HG03159 (cell line): ENCODE measurements around the gene PPP1R14D.
A peak's percentile ranks its signal among the peaks of the same experiment; 100 is the strongest.
"Not testable (repeated sequence)": the region's sequence is repeated elsewhere in the genome, so short reads cannot be mapped to it uniquely, and the experiment has no call there.

Experiments
- ATAC-seq: cut with Tn5 transposase; IDR thresholded peaks from one replicate; pipeline ENCODE4 v1.9.1; 2021; ENCODE audit warnings: mild to moderate bottlenecking, moderate library complexity; ENCODE audit not compliant: unreplicated experiment

Gene PPP1R14D, protein sequence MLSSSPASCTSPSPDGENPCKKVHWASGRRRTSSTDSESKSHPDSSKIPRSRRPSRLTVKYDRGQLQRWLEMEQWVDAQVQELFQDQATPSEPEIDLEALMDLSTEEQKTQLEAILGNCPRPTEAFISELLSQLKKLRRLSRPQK

DNA sequence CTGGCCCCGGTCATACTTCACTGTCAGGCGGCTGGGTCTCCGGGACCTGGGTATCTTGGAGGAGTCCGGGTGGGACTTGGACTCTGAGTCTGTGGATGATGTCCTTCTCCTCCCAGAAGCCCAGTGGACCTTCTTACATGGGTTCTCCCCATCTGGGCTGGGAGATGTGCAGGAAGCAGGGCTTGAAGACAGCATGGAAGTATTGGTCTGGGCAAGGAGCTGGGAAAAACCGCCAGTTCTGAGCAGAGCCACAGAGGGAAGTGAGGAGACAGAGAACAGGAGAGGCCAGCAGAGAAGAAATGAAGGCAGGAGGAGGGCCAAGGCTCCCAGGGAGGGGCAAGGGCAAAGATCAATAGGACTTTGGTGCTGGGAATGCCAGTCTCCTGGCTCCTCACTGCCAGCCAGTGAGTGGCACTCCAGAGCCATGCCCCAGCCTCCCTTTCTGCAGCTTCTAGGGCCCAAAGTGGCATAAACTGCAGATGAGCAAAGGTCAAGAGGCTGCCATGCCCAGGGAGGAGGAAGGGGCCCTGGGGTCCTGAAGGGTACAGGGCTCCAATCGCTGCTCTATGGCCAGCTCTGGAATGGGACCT, at the start of gene PPP1R14D:
Gene PPP1R14D (minus strand): TSS at position 262 of the 590 bp plus-strand sequence. CDS start 67 bp downstream, at position 195.
- ATAC-seq = no peak

DNA sequence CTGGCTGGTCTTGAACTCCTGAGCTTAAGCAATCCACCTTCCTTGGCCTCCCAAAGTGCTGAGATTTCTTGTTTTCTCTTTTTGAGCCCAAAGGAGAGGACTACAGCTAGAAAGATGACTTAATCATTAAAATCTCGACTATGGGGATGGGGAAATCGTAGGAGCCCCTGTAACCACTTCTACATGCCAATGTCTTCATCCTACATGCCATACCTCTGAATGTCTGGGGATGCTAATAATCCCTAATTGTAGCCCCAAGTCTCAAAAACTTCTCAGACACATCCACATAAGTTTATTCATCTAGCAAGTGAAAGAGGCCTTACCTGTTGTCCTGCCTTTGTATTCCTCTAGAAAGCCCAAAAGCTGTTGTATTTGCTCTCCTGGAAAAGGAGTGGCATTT, 49.2 kb upstream of the PPP1R14D start:
- ATAC-seq = no peak

DNA sequence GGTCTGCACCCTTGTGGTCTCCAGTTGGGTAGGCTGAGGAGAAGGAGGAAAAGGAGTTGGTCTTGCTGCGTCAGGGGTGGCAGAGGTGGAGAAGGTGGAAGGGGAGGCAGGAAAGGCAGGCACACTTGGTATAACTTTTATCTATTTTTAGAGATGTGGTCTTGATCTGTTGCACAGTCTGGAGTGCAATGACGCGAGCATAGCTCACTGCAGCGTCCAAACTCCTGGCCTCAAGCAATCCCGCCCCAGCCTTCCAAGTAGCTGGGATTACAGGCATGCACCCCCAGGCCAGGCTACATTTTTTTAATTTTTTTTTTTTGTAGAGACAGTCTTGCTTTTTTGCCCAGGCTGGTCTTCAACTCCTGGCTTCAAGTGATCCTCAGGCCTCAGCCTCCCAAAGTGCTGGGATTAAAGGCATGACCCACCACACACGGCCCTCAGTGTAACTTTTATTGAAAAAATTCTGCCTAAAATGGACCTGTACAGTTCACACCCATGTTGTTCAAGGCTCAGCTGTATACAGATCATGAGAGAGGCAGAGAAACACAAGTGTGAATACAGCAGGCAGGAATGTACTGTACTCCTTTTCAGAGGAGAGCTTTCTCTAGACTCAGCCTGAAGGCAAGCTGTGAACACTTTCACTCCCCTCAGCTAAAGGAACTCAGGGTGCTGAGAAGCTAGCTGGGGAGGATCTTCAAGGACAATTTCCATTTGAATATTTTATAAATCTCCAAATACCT, 47.7 kb upstream of the PPP1R14D start:
- ATAC-seq = no peak

DNA sequence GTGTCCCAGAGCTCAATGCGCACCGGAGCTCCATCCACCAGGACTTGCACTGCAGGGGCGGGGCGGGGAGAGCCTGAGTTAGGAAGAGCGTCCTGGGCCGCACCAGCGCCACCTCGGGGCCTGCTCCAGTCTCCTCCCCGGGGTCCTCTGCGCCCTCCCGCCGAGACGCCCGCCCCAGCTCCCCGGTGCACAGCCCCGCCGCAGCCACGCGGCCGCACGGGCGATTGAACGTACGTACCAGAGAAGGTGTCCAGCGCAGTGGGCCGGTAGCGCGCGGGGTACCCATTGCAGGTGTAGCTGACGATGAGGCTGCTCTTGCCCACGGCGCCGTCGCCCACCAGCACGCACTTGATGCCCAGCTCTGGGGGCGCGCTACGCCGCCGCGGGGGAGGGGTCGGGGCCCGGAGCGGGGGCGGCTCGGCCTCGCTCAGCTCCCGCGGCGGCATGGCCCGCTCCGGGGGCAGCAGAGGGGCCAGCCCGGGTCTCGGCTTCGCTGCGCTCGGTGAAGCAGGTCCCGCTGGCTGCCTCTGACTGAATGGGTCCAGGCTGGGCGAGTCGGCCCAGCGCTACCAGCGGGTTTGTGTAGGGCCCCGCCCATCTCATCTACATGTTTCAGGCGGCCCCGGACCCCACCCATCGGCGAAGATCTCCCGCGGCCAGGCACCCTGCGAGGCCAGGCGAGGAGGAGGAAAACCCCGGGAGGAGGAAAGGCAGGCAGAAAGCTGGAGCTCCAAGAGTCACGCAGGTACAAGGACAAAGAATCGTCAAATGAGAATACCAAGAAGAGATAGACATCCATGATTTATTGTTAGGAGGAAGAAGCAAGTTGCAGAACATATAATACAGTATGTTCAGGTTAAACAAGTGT, 45.4 kb upstream of the PPP1R14D start, which contains the start of gene RHOV:
Gene RHOV (minus strand): TSS at position 541 of the 868 bp plus-strand sequence. CDS start 95 bp downstream, at position 446.
- peak; percentile 49 for ATAC-seq

DNA sequence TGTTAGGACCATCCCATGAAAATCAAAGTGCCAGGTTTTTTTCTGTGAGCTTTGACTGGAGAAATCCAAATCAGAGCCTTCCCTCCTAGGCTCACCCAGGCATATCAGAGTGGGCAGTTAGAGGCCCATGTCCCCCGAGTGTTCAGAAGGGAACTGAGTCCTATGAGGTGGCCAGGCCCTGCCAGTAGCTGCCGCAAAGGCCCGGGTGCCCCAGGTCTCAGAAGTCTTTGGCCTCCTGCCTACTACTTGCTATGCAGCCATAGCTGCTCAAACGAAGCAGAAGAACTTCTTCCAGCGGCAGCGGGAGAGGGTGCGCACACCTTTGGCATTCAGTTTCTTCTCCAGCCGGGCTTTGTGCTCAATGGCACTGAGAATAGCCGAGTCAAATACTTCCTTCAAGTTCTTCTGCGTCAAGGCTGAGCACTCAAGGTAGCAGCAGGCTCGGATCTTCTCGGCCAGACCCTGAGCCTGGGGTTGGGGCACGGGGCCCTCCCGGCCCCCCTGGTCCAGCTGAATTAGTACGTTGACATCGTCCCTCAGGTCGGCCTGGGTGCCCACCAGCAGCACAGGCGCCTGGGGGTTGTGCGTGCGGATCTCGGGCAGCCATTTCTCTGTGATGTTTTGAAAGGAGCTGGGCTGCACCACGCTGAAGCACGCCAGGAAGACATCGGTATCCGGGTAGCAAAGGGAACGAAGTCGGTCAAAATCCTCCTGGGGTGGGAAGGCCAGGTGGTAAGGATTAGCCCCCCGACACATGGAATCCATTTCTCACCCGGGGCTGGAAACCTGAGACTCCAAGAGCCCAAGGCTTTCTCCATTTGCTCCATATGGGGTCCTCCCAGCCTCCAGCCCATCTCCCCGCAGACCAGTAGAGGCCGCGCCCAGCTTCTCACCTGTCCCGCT, 44.5 kb upstream of the PPP1R14D start:
- no peak for ATAC-seq

DNA sequence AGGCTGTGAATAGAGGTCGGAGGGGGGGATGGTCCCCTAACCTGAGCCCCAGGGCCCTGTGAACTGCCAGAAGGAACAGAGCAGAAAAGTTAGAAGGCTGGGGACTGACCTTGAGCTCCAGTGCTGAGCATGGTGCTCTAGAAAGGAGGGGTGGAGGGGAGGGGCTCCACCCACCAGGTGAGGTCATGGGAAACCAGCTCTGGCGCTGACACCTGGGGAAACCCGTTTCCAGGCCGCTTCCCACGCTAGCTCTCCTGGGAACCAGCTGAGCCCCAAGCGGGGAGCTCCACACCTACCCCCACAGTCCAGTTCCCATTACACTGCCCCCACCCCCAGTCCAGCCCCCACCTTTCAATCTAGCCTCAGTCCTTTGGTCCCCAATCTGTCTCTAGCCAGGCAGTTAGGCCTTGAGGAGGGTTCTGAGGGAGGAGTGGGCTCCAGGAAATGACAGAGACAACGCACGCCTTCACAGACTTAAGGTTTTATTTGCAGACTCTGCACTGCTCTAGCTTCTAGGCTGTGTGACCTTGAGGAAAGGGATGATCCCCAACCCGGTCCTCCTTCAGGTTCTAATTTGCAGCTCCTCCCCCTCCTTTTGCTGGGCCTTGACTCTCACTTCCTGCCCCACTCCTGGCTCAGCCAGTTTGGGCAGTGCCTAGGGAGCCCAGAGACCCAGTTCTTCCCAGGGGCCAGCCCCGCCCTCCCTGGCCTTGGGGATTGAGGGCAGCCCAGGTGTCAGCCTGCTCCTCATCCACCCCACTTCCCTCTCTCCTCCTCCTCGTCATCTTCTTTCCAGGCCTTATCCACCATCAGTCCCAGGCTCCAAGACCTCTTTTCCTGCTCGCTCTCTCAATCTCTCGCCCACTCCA, 43.5 kb upstream of the PPP1R14D start:
- no peak for ATAC-seq

DNA sequence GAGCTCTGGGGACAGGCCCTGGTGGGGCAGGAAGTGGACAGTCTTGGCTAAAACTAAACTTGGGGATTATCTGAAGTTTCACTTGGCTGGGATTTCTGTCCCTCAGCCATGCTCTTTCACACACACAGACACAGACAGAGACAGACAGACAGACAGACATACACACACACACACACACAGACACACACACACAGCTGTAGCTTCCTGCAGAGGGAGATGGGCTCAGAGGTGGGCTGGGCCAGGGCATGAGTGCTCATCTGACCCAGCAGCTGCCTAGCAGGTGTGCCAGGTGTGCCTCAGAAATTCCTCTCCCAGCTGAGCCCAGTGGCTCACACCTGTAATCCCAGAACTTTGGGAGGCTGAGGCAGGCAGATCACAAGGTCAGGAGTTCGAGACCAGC, 42.2 kb upstream of the PPP1R14D start:
- ATAC-seq = no peak

DNA sequence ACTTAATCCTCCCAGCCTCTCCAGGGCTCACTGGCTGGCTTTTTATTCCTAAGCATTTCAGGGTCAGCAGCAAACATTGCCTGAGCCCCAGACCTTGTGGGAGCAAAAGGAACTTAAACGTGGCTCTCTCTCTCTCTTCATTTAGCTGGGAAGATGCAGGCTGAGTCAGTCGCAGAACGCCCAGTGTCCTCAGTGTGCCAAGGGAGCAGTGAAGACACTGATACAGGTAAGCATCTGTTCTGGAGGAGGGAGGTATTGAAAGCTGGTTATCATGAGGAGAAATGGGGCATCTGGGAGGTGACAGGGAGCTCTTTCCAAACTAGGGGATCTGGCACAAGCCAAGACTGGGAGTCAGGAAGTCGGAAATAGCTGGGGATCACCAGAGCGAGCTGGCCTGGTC, 41.2 kb upstream of the PPP1R14D start:
- no peak for ATAC-seq

DNA sequence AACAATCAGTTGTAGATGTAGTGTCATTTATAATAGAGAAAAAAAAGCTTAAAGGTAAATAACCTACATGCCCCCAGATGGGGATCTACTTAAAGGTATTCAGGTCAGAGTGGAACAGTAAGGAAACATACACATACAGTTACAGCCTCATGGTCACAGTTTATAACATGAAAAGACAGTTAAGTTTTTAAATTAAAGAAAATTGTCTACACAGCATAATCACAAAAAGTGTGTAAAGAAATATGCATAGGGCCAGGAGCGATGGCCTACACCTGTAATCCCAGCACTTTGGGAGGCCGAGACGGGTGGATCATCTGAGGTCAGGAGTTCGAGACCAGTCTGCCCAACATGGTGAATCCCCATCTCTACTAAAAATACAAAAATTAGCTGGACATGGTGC, 38.7 kb upstream of the PPP1R14D start:
- no peak for ATAC-seq

DNA sequence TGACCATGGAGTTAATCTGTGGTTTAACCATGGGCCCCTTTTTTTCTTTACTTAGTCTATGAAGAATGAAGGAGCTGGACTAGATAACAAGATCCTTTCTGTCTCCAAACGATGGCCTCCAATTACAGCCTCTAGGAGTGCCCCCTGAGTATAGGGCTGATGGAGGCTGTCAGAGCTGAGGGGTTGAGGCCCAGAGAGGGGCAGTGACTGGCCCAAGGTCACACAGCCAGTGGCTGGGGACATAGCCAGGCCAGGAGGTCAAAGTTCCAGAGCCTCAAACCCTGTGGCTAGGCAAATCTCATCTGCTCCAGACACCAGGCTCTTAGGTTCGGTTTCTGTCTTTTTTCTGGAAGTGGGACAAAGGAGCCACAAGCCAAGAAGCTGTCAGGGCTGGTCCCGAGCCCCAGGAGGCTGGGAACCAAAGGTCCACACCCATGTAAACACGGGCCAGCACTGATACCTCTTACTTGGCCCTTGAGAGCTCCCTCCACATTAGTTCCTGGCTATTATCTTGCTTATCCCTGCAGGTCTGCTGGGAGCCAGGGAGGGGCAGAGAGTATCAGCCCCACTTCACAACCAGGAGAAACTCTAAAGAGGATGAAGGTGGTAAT, 35.3 kb upstream of the PPP1R14D start:
- ATAC-seq = no peak

DNA sequence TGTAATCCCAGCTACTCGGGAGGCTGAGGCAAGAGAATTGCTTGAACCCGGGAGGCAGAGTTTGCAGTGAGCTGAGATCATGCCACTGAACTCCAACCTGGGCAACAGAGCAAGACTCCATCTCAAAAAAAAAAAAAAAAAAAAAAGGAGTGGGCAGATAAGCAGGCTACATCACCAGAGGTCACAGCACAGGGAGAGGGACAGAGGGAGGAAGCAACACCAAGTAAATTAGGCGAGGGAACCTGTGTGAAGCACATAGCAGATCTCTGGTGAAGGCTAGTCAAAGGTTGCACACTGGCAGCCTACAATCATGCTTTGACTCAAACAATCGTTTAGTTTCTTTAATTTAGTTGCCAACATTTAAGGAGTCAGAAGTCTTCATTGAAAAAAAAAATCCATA, 32.6 kb upstream of the PPP1R14D start:
- ATAC-seq = not testable (repeated sequence)

DNA sequence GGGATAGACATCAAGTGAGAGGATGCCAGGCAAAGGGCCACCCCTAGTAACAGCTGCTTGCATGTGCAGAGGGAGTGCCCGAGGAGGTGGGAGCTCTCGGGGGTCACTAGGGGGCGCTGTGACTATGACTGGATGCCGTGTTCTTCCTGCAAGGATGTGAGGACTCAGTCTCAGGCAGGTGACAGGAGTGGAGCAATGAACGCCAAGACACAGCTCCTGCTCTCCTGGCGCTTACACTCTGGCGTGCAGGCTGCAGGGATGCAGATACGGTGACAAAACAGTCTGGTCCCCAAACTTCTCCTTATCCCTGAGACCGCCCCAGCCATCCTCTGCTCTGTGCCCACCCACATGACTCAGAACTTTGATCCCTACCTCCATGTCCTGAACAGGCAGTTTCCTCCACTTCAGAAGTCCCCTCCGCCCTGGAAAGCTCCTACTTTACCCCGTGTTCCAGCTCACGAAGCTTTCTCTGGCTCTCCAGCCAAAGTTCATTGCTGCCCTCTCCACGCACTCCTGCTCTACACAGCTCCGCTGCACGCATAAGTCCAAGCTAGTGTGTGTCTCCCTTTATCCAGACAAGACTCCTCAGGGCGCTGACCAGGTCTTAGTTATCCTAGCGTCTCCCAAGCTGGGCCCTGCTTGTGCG, 30.8 kb upstream of the PPP1R14D start:
- ATAC-seq = no peak

DNA sequence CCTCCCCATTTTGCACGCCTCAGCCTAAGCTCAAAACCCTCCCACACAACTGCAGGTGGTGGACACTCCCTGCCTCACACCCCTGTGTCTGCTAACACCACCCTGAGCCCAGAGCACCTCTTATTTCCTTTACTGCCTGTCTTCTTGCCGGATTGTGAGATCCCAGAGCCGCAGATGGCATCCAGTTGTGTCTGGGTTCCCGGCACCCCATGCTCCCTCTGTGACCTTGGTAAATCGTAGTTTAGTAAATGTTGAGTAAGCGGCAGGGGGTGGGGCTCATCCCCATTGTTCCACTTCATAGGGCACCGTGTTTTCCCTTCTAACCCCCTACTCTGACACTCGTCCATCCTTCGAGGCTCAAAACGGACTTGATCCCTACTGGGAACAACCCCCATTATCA, 30.2 kb upstream of the PPP1R14D start:
- no peak for ATAC-seq

DNA sequence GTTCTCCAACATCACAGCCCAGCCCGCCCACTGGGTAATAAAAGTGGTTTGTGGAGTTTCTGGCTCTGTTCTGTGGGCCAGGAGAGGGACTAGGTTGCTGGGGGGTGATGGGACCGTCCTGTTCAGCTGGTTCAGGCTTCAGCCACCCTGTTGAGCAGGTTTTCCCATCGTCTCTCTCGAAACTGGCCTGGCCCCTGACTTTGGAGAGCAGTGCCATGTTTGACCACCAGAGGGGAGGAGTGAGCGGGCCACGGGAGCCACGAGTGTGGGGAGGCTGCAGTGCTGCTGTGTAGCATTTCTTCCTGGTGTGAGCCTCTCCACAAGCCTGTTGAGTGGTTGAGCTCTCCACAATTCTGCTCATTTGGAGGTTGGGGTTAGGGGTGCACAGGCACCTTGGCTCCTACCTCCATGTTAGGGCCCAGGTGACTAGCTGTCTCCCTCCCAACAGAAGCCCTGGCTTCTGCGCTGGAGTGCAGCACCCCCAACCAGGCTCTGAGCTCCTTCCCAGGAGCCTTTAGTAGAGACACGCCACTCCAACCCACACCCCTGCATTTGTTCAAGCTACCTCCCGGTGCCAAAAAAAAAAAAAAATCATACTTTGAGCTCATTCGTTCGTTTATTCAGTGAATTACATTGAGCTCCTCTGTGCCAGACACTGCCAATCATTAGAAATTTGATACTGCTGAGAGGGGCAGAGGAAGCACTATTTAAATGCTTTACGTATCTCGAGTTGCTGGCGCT, 29.3 kb upstream of the PPP1R14D start:
- no peak for ATAC-seq

DNA sequence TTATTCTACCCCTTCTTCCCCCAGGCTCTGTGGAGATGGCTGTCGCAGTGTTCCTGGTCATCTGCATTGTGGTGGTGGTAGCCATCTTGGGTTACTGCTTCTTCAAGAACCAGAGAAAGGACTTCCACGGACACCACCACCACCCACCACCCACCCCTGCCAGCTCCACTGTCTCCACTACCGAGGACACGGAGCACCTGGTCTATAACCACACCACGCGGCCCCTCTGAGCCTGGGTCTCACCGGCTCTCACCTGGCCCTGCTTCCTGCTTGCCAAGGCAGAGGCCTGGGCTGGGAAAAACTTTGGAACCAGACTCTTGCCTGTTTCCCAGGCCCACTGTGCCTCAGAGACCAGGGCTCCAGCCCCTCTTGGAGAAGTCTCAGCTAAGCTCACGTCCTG, 28.2 kb upstream of the PPP1R14D start:
- no peak for ATAC-seq

DNA sequence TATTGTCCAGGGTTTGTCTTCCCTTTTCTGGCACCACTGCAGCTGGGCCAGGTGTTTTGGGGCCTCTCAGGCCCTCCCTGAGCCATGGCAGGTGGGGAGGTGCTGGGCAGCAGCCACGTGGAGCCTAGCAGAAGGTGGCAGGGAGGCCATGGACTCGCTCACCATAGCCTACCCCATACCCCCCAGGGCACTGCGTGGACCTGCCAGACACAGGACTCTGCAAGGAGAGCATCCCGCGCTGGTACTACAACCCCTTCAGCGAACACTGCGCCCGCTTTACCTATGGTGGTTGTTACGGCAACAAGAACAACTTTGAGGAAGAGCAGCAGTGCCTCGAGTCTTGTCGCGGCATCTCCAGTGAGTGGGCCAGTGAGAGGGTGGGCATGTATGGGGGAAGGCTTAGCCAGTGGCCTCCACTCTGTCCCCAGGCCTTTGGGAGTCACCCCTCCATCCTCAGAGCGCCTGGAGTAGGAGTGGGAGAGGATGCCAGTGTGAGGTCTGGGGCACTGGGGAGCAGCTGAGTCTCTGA, 27.3 kb upstream of the PPP1R14D start:
- no peak for ATAC-seq

DNA sequence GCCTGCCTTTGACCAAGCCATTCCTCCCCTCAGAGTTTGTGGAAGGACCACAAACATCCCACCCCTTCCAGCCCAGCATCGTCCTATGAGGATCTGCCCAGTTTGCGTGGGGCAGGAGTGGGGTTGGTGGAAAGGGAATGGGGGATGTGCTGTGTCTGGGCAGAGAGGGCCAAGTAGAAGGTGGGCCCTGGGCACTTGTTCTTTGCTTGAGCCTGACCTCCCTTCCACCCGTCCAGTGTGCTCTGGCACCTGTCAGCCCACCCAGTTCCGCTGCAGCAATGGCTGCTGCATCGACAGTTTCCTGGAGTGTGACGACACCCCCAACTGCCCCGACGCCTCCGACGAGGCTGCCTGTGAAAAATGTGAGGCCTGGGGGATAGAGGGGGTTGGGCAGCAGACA, 25.7 kb upstream of the PPP1R14D start:
- no peak for ATAC-seq
